H1 (cell line): Measurements from ENCODE around the gene PVR.
"Not testable (repeated sequence)": the region's sequence is repeated elsewhere in the genome, so short reads cannot be mapped to it uniquely, and the experiment has no call there.

ENCODE experiments used
- CREB1 ChIP-seq: IDR thresholded peaks from 2 replicates; pipeline ENCODE4 v1.6.1; 2012; ENCODE audit warnings: inconsistent platforms
- CTCF ChIP-seq, 3 experiments: IDR thresholded peaks; 1 replicate in 2 of 3; 2 replicates in 1 of 3; pipeline versions ENCODE4 v1.5.1 to v1.6.1; 2011; ENCODE audit warnings: low read length in 3 of 3, mild to moderate bottlenecking in 3 of 3, inconsistent platforms in 2 of 3, low read depth in 1 of 3, moderate library complexity in 1 of 3; ENCODE audit not compliant: insufficient read depth in 1 of 3; ENCODE audit errors: control extremely low read depth in 1 of 3
- EZH2 ChIP-seq: fragments of 200-600 bp; sonication (generic); IDR thresholded peaks from 2 replicates; pipeline ENCODE4 v1.7.1; 2012; ENCODE audit warnings: low read depth, mild to moderate bottlenecking, moderate library complexity, low read length, inconsistent platforms; ENCODE audit not compliant: severe bottlenecking
- JUND ChIP-seq: IDR thresholded peaks from 2 replicates; pipeline ENCODE4 v1.6.1; 2011; ENCODE audit warnings: mild to moderate bottlenecking, improper control_type of control experiment, low read length
- MAX ChIP-seq: IDR thresholded peaks from 2 replicates; pipeline ENCODE4 v1.6.1; 2012; ENCODE audit warnings: inconsistent platforms
- NRF1 ChIP-seq: IDR thresholded peaks from 2 replicates; pipeline ENCODE4 v1.6.1; 2011; ENCODE audit warnings: mild to moderate bottlenecking, low read depth, low read length, improper control_type of control experiment
- RBBP5 ChIP-seq: IDR thresholded peaks from 2 replicates; pipeline ENCODE4 v1.7.1; 2012; ENCODE audit warnings: low read depth, mild to moderate bottlenecking, inconsistent platforms, low read length, moderate library complexity, borderline replicate concordance

GRCh38 chr19:44684396-44684795, 40.7 kb downstream of the PVR start:
- TF ChIP-seq CTCF (IDR thresholded peaks at IDR 0.05; ENCODE audit: control extremely low read depth in 1 of 3, insufficient read depth in 1 of 3, low read depth in 1 of 3, low read length in 3 of 3); EZH2; JUND; MAX; CREB1; RBBP5; NRF1: not testable (repeated sequence)
